ENCODE measurements around the gene OR5B21. TPM values are rescaled to one million over a fixed set of nuclear protein-coding genes. Genes with fewer than 3 reads are reported as not detected.

Gene OR5B21
- total RNA-seq, 2 experiments from 2014 or later: not detected

DNA sequence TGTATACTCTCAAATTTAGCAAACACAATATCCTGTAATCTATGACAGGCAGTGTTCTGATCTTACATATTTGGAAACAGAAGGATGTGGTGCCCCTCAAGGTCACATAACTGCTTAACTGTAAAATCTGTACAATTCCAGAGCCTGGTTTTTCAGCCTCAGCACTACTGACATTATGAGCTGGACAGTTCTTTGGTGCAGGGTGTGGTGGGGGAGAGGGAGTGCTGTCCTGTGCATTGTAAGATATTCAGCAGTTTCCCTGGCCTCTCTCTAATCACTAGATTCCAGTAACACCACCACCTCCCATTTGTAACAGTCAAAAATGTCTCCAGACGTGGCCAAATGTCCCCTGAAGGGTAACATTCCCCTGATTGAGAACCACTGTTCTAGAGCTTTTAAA lies 1.8 kb upstream of the OR5B21 start:
- Mint-ChIP-seq H3K9me3 (no peaks in the 10 kb centered on the region), H3K4me1 (ENCODE audit: low read depth) (peaks cover 20% of the 10 kb centered on the region), H3K4me3 (no peak overlapping the region), H3K27me3 (no peaks in the 10 kb centered on the region), H3K27ac (no peak overlapping the region), H3K36me3 (peaks cover 10% of the 10 kb centered on the region)
- POLR2A ChIA-PET: interaction anchor here (0.7 kb wide), 1 partner anchor 14 kb away, joined by 3 read pairs; no protein-coding TSS in a partner anchor
- CTCF ChIA-PET: interaction anchor here (1.3 kb wide), 1 partner anchor 15 kb away, joined by 6 read pairs; no protein-coding TSS in a partner anchor
- no peak for DNase-seq
- intact Hi-C loops (cut with micrococcal nuclease): loop anchor here (5.0 kb wide), 1 partner anchor 827 kb away; no protein-coding TSS in a partner anchor

DNA sequence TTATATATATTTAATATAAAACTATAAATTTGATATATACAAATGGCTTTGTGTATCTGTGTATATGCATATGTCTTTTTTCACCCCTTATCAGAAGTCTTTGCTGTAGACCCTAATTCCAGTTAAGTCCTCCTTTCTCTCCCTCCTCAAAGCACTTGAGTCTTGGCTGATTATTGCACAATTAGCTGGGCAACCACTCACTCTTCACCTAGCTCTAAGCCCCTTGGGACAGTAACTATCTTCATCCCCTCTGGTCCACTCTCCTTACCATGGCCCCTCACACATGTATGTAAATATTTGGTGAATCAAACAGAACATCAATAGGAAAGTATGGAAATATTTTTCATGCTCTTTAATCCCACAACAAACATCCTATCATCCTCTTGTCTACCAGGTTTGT lies 909 bp upstream of the OR5B21 start:
- intact Hi-C loops (cut with micrococcal nuclease): no loop called here
- POLR2A ChIA-PET: no interaction called here
- CTCF ChIA-PET: interaction anchor here (1.3 kb wide), 1 partner anchor 15 kb away, joined by 6 read pairs; no protein-coding TSS in a partner anchor
- Mint-ChIP-seq H3K36me3 (peaks cover 14% of the 10 kb centered on the region), H3K9me3 (no peaks in the 10 kb centered on the region), H3K27me3 (no peaks in the 10 kb centered on the region), H3K4me1 (ENCODE audit: low read depth) (peaks cover 20% of the 10 kb centered on the region), H3K27ac (no peak overlapping the region), H3K4me3 (no peak overlapping the region)
- no peak for DNase-seq

DNA sequence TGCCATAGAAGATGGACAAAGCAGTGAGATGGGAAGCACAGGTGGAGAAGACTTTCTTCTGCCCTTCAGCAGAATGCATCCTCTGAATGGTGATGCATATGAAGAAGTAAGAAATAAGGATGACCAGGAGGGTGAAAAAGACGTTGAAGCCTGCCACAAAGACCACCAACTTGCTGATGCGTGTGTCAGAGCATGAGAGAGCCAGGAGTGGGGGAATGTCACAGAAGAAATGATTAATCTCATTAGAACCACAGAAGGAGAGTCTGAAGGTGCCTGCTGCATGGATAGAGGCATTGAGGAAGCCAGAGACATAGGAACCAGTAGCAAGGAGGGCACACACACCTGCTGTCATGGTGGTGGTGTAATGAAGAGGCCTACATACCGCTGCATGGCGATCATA lies 550 bp downstream of the OR5B21 start:
- no peak overlapping the region for H3K4me3 Mint-ChIP-seq
- H3K27ac Mint-ChIP-seq: no peak overlapping the region
- H3K36me3 Mint-ChIP-seq: peaks cover 21% of the 10 kb centered on the region
- intact Hi-C loops (cut with micrococcal nuclease): no loop called here
- no peak for DNase-seq
- ChIA-PET CTCF (no interaction called here), POLR2A (no interaction called here)
- no peaks in the 10 kb centered on the region for H3K9me3 Mint-ChIP-seq
- H3K27me3 Mint-ChIP-seq: no peaks in the 10 kb centered on the region
- peaks cover 20% of the 10 kb centered on the region for H3K4me1 Mint-ChIP-seq (ENCODE audit: low read depth)

DNA sequence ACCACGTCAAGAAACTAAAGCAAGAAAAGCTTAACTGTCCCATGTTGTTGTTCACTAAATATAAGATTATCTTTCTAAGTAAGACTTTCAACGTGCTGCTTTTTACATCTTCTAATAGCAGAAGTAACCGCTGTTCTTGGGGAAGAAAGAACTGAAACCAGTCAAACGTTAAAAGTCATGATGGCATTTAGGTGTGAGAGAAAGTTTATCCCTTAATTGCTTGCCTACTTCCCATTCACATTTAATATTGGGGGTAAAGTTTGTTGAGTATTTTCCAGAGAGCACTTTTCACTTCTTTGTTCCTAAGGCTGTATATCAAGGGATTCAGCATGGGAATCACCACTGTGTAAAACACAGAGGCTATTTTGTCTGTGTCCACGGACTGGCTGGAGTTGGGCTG lies 970 bp downstream of the OR5B21 start:
- CTCF ChIA-PET: interaction anchor here (3.2 kb wide), 1 partner anchor 18 kb away, joined by 19 read pairs; no protein-coding TSS in a partner anchor
- no peak for DNase-seq
- intact Hi-C loops (cut with micrococcal nuclease): loop anchor here (1.0 kb wide), 1 partner anchor 17 kb away; no protein-coding TSS in a partner anchor
- POLR2A ChIA-PET: no interaction called here
- Mint-ChIP-seq H3K9me3 (no peaks in the 10 kb centered on the region), H3K36me3 (peaks cover 21% of the 10 kb centered on the region), H3K4me1 (ENCODE audit: low read depth) (peaks cover 20% of the 10 kb centered on the region), H3K4me3 (no peak overlapping the region), H3K27me3 (no peaks in the 10 kb centered on the region), H3K27ac (no peak overlapping the region)

DNA sequence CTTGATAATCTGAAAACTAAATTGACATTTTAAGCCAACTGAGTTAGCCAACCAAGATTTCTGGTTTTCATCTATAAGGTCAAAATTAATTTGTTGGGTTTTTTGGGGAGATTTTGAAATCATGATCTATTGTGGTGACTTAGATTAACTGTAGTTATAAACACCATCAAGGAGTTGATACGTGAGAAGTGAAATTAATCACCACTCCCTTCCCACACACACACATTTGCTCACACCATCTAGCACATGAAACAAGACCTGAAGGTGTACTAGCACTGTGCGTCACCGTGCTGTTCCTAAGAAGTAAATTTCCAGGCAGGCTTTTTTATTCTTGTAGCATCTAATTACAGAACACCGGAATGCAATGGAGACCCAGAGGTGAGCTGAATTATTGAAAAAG lies 2.1 kb downstream of the OR5B21 start:
- ChIA-PET CTCF (interaction anchor here (1.0 to 3.2 kb wide), 2 partner anchors 10 to 19 kb away, joined by 3 to 19 read pairs; no protein-coding TSS in a partner anchor), POLR2A (interaction anchor here (0.9 to 1.5 kb wide), 3 partner anchors 18 to 20 kb away, joined by 4 to 6 read pairs (median 5); no protein-coding TSS in a partner anchor)
- peaks cover 20% of the 10 kb centered on the region for H3K4me1 Mint-ChIP-seq (ENCODE audit: low read depth)
- intact Hi-C loops (cut with micrococcal nuclease): loop anchor here (1.0 kb wide), 1 partner anchor 18 kb away; no protein-coding TSS in a partner anchor
- H3K36me3 Mint-ChIP-seq: peaks cover 21% of the 10 kb centered on the region
- H3K27me3 Mint-ChIP-seq: no peaks in the 10 kb centered on the region
- peak overlapping the region; percentile 69 for H3K27ac Mint-ChIP-seq
- H3K4me3 Mint-ChIP-seq: peak overlapping the region; percentile 9
- H3K9me3 Mint-ChIP-seq: no peaks in the 10 kb centered on the region
- peak; percentile 40 for DNase-seq

DNA sequence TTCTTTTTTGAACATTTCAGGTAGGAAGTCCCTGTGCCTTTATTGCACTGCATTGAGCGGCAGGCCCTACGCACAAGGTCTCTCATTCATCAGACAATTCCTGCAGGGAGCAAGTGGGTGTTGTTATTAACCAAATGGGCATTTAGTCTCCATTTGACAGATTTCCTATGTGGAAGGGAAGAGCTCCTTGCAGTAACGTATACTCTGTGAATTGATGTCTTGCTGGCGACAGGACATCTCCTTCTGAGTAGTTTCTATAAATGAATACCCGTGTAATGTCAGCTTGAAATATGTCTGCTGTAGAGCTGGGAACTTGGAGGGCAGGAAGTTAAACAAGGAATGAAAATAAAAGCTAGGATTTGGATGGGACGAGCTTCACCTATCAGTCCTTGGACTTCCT lies 3.7 kb downstream of the OR5B21 start:
- no peaks in the 10 kb centered on the region for H3K9me3 Mint-ChIP-seq
- H3K27ac Mint-ChIP-seq: peak overlapping the region; percentile 4
- H3K4me3 Mint-ChIP-seq: no peak overlapping the region
- ChIA-PET CTCF (interaction anchor here (0.9 to 3.2 kb wide), 2 partner anchors 9 to 20 kb away, joined by 3 to 19 read pairs; no protein-coding TSS in a partner anchor), POLR2A (no interaction called here)
- intact Hi-C loops (cut with micrococcal nuclease): no loop called here
- peaks cover 20% of the 10 kb centered on the region for H3K4me1 Mint-ChIP-seq (ENCODE audit: low read depth)
- no peak for DNase-seq
- no peaks in the 10 kb centered on the region for H3K27me3 Mint-ChIP-seq
- H3K36me3 Mint-ChIP-seq: peaks cover 20% of the 10 kb centered on the region

DNA sequence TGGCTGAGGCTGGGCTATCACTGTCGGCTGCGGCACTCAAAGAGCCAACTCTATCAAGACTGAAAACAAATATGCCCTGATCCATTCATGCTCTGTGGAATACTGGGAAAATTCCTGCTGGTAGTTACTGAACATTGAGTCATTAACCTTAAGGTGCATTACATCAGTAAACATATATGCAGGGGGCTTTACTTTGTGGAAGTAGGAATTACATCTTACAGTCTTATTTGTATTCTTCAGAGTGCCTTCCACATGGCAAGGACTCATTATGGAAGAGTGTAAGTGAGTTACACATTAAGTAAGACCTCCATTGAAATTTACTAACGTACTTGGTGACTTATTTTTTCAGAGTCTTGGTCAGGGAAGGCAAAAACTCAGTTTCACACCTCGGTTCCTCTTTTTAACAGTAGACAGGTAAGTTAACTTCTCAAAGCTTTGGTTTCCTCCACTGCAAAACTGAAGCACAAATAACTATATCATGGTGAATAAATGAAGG lies 4.5 kb downstream of the OR5B21 start:
- peaks cover 27% of the 10 kb centered on the region for H3K4me1 Mint-ChIP-seq (ENCODE audit: low read depth)
- intact Hi-C loops (cut with micrococcal nuclease): no loop called here
- H3K9me3 Mint-ChIP-seq: no peaks in the 10 kb centered on the region
- DNase-seq: no peak
- H3K27ac Mint-ChIP-seq: no peak overlapping the region
- no peaks in the 10 kb centered on the region for H3K27me3 Mint-ChIP-seq
- CTCF ChIA-PET: no interaction called here
- H3K36me3 Mint-ChIP-seq: peaks cover 18% of the 10 kb centered on the region
- POLR2A ChIA-PET: no interaction called here
- H3K4me3 Mint-ChIP-seq: no peak overlapping the region

DNA sequence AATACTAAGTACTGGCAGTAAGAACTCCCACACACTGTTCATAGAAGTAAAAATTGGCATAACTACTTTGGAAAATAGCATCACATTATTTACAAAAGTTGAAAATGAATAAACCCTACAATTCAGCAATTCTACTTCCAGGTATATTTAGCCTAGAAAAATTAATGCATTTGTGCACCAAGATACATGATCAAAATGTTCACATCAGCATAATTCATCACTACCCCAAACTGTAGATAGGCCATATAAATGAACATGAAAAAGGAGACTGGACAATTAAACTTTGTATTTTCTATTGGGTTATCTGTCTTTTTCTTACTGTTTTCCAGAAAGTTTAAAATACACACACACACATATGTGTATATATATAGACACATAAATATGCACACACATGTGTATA lies 5.9 kb downstream of the OR5B21 start:
- H3K9me3 Mint-ChIP-seq: no peaks in the 10 kb centered on the region
- no peak for DNase-seq
- H3K27me3 Mint-ChIP-seq: no peaks in the 10 kb centered on the region
- intact Hi-C loops (cut with micrococcal nuclease): no loop called here
- peaks cover 26% of the 10 kb centered on the region for H3K4me1 Mint-ChIP-seq (ENCODE audit: low read depth)
- no peak overlapping the region for H3K27ac Mint-ChIP-seq
- no peak overlapping the region for H3K4me3 Mint-ChIP-seq
- POLR2A ChIA-PET: no interaction called here
- H3K36me3 Mint-ChIP-seq: peaks cover 12% of the 10 kb centered on the region
- CTCF ChIA-PET: no interaction called here

DNA sequence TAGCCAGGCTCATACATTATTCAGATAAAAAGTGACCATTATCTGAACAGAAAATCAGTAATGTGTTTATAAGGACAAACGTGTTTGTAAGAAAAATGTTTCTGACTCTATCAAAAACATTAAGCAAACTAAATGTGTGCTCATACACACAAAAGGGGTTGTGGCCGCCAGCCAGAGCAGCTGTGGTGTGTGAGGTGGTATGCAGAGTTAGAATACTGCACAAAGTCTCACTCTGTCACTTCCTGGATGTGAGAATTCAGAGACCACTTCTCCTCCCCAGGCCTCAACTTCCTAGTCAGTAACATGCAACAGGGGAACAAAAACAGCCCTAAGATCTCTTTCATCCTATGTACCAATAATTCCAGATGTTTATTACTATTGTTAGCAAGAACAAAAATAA lies 9.4 kb downstream of the OR5B21 start:
- Mint-ChIP-seq H3K27ac (no peak overlapping the region), H3K4me1 (ENCODE audit: low read depth) (peaks cover 16% of the 10 kb centered on the region), H3K4me3 (no peak overlapping the region), H3K9me3 (no peaks in the 10 kb centered on the region), H3K36me3 (peaks cover 7% of the 10 kb centered on the region), H3K27me3 (no peaks in the 10 kb centered on the region)
- POLR2A ChIA-PET: no interaction called here
- intact Hi-C loops (cut with micrococcal nuclease): no loop called here
- no peak for DNase-seq
- CTCF ChIA-PET: no interaction called here

DNA sequence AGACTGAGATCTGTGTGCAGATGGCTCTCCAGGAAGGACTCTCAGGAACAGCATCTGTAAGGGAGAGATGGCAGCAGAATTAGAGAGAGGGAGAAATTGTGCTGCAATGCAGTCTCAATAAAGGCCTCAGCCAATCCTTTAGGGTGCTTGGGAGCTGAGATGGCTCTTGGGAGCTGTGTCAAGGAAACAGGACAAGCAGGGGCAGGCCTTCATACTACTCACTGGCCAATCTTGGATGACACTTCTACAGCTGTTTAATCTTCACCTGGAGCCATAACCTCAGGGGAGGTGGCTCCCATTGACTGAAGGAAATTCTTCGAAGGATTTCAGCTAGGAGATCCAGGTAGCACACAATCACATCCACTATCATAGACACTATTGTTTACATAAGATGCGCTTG lies 10.0 kb downstream of the OR5B21 start:
- intact Hi-C loops (cut with micrococcal nuclease): no loop called here
- ChIA-PET POLR2A (no interaction called here), CTCF (no interaction called here)
- Mint-ChIP-seq H3K36me3 (peaks cover 2% of the 10 kb centered on the region), H3K27ac (no peak overlapping the region), H3K4me1 (ENCODE audit: low read depth) (peaks cover 16% of the 10 kb centered on the region), H3K9me3 (no peaks in the 10 kb centered on the region), H3K4me3 (no peak overlapping the region), H3K27me3 (no peaks in the 10 kb centered on the region)
- no peak for DNase-seq

DNA sequence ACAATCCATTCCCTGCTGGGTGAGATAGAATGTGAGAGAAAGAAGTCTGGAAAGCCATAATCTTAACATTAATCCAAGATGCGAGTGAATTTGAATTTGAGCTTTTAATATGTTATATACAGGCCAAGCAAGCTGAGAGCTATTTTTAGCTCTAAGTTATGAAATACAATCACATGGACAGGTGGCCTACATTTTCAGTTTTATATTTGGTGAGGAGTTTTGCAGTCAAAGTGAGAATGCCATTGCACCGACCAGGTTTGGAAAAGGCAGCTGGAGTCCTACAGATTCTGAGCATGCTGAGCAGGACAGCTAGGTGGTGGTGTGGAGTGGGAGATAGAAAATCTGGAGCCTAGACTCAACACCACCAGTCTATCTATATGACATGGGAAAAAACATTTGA lies 12.0 kb downstream of the OR5B21 start:
- Mint-ChIP-seq H3K4me1 (ENCODE audit: low read depth) (peaks cover 16% of the 10 kb centered on the region), H3K36me3 (peaks cover 2% of the 10 kb centered on the region), H3K27ac (no peak overlapping the region), H3K4me3 (no peak overlapping the region), H3K27me3 (no peaks in the 10 kb centered on the region), H3K9me3 (no peaks in the 10 kb centered on the region)
- ChIA-PET CTCF (interaction anchor here (0.6 to 1.7 kb wide), 4 partner anchors 10 to 548 kb away, joined by 3 to 7 read pairs (median 4); no protein-coding TSS in a partner anchor), POLR2A (interaction anchor here (0.9 kb wide), 1 partner anchor 211 kb away, joined by 3 read pairs; no protein-coding TSS in a partner anchor)
- intact Hi-C loops (cut with micrococcal nuclease): no loop called here
- no peak for DNase-seq

DNA sequence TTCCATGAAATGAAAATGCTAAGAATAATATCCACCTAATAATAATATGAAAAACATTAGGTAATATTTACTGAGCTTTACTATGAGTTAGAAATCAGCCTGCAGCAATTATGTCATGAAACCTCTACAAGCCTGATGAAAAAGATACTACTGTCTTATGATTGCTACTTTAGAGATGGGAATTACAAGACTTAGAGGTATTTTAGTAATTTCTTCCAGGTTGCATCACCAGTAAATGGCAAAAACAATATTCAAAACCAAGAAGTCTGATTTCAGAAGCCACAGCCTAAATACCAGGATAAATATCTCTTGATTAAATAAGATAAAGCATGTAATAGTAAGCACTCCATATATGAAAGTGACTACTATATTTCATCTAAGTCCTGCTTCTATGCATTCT lies 13.8 kb downstream of the OR5B21 start:
- Mint-ChIP-seq H3K27ac (no peak overlapping the region), H3K4me3 (no peak overlapping the region), H3K4me1 (ENCODE audit: low read depth) (peaks cover 16% of the 10 kb centered on the region), H3K27me3 (no peaks in the 10 kb centered on the region), H3K36me3 (peaks cover 2% of the 10 kb centered on the region), H3K9me3 (no peaks in the 10 kb centered on the region)
- DNase-seq: no peak
- intact Hi-C loops (cut with micrococcal nuclease): no loop called here
- ChIA-PET POLR2A (no interaction called here), CTCF (no interaction called here)

DNA sequence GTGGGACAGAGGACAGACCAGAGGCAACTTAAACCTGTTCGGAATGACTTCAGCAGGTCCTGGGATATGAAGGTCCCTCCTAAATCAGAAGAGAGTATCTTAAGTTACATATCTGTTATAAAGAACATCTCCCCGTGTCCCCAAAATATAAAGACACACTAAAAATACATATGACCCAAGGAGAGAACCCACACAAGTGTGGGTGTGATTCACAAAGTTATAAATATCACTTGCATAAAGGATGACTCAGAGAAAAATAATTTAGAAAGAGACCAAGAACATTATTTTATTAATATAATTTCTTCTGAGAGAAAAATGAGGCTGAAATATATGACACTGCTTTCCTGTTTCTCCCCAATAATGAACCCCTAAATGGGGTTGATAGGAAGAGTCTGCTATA lies 14.2 kb downstream of the OR5B21 start:
- H3K36me3 Mint-ChIP-seq: peaks cover 2% of the 10 kb centered on the region
- H3K9me3 Mint-ChIP-seq: no peaks in the 10 kb centered on the region
- no peak overlapping the region for H3K27ac Mint-ChIP-seq
- no peak overlapping the region for H3K4me3 Mint-ChIP-seq
- H3K4me1 Mint-ChIP-seq (ENCODE audit: low read depth): peaks cover 12% of the 10 kb centered on the region
- H3K27me3 Mint-ChIP-seq: no peaks in the 10 kb centered on the region
- CTCF ChIA-PET: no interaction called here
- POLR2A ChIA-PET: no interaction called here
- intact Hi-C loops (cut with micrococcal nuclease): no loop called here
- no peak for DNase-seq
